WI38 (cell line): ENCODE measurements around the gene RMND5B.

Source experiments
- H3K4me3 ChIP-seq: 2 replicates; pipeline ENCODE4 v1.5.1; 2011; ENCODE audit warnings: low read depth, mild to moderate bottlenecking, control low read depth, low read length
- TF ChIP-seq, protein P1 (sequence below): IDR thresholded peaks from 2 replicates; pipeline ENCODE4 v1.5.1; 2012; ENCODE audit warnings: low read depth, mild to moderate bottlenecking, control low read depth, low read length

Gene RMND5B

GRCh38 chr5:178163772-178164735, 33.2 kb downstream of the RMND5B start:
- H3K4me3 ChIP-seq, result 0 out of 2 replicates have a peak overlapping the region, but pooled peaks have one; percentile 27
- TF ChIP-seq, protein P1, sequence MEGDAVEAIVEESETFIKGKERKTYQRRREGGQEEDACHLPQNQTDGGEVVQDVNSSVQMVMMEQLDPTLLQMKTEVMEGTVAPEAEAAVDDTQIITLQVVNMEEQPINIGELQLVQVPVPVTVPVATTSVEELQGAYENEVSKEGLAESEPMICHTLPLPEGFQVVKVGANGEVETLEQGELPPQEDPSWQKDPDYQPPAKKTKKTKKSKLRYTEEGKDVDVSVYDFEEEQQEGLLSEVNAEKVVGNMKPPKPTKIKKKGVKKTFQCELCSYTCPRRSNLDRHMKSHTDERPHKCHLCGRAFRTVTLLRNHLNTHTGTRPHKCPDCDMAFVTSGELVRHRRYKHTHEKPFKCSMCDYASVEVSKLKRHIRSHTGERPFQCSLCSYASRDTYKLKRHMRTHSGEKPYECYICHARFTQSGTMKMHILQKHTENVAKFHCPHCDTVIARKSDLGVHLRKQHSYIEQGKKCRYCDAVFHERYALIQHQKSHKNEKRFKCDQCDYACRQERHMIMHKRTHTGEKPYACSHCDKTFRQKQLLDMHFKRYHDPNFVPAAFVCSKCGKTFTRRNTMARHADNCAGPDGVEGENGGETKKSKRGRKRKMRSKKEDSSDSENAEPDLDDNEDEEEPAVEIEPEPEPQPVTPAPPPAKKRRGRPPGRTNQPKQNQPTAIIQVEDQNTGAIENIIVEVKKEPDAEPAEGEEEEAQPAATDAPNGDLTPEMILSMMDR, result peak; percentile 99

GRCh38 chr5:178165581-178165980, 34.8 kb downstream of the RMND5B start:
- TF ChIP-seq, protein P1, result no peak

DNA sequence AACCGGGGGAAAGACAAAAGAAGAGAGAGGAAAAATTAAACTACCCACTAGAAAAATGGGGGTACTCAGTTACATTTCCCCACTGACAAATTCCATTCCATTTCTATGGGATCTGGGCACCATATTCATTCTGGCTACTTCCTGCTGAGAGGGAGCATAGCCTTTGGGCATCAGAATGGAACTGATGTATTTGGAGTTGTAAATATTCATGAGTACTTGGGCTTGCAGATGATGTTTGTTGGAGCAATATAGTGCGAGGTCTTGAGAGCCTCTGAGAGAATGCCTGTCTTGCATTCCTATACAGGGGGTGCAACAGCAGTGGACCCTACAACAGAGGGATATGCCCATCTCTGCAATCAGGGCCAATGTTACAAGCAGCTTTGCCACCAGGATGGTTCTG, 39.6 kb downstream of the RMND5B start:
- TF ChIP-seq, protein P1, result no peak

More at GRCh38 chr5:178165581-178165980, 34.8 kb downstream of the RMND5B start:
- H3K4me3 ChIP-seq, result no peak overlapping the region

GRCh38 chr5:178174456-178174855, 43.6 kb downstream of the RMND5B start:
- no peak overlapping the region for H3K4me3 ChIP-seq
- TF ChIP-seq, protein P1, result no peak

More for the DNA sequence above, 39.6 kb downstream of the RMND5B start:
- H3K4me3 ChIP-seq, result no peak overlapping the region

DNA sequence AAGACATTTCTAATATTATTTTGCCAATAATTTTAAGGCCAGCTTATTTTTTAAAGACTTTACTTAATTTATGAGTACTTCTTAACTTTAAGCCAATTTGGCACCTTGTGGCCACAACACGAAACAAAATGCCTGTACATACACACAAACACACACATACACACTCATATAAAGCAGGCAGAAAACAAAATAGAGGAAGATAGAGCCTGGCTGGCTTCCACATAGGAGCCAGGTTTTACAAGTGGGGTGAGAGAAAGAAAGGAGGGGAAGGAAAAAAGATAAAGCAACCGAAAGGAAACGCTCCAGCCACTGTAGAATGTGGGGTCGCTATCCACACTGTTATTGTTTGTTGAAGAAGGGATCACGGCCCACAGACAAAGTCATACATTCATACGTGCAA, 46.0 kb downstream of the RMND5B start:
- TF ChIP-seq, protein P1, result no peak

DNA sequence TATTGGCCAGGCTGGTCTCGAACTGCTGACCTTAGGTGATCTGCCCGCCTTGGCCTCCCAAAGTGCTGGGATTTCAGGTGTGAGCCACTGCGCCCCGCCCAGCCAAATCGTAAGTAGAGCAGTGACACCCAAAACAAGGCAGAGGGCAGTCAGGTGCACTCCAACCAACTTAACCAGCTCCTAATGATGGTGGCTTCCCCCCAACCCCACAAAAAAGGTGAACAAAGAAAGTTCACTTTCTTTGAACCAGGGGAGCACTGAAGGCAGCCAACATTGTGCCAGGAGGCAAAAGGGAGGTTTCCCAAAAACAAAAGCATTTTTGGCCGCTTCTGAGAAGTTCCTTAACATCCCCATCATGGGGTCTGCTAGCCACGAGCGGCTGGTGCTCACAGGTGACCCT, 46.8 kb downstream of the RMND5B start:
- TF ChIP-seq, protein P1, result no peak
- H3K4me3 ChIP-seq, result no peak overlapping the region

More for the DNA sequence above, 46.0 kb downstream of the RMND5B start:
- H3K4me3 ChIP-seq, result no peak overlapping the region
